Measurements from ENCODE around the gene TRIM17. TPM values are rescaled to one million over a fixed set of nuclear protein-coding genes. Genes with fewer than 3 reads are reported as not detected.

The TRIM17 gene
- total RNA-seq, 2 experiments from 2014 or later, result 1.5 to 1.6 TPM

GRCh38 chr1:228404107-228404720 lies 12.4 kb downstream of the TRIM17 start:
- H3K36me3 Mint-ChIP-seq, result peaks cover 39% of the 10 kb centered on the region
- H3K4me3 Mint-ChIP-seq, result peak overlapping the region; percentile 83
- H3K9me3 Mint-ChIP-seq, result no peaks in the 10 kb centered on the region
- intact Hi-C loops (cut with micrococcal nuclease), result loop anchor here (10.0 kb wide), 1 partner anchor 239 kb away; the partner anchor contains the start of gene IBA57
- ChIA-PET CTCF (interaction anchor here (1.5 to 2.9 kb wide), 2 partner anchors 60 to 190 kb away, joined by 3 to 9 read pairs; no protein-coding TSS in a partner anchor), POLR2A (interaction anchor here (0.8 to 4.0 kb wide), 5 partner anchors 34 to 303 kb away, joined by 3 to 33 read pairs (median 3); partner anchors contain the start of gene MRPL55)
- peaks cover 49% of the 10 kb centered on the region for H3K4me1 Mint-ChIP-seq (ENCODE audit: low read depth)
- peak; percentile 47 for DNase-seq
- H3K27ac Mint-ChIP-seq, result peak overlapping the region; percentile 77
- H3K27me3 Mint-ChIP-seq, result no peaks in the 10 kb centered on the region

DNA sequence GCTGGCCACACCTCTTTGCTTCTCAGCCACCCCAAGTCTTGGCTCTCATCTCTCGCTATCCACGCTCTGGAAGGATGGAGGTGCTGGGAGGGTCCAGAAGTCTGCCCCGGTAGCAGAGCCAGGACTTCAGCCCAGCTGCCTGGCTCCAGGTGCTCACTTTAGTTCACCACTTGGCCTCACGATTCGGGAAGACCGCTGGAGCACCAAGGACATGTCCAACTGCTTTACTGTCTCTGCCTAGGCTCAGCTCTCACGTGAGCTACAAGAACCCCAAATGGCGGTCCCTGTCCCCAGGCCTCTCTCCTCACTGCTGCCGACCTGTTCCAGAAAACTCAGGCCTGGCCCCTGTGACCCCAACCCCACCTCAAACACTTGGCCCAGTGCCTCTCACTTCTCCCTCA lies 13.4 kb downstream of the TRIM17 start:
- ChIA-PET POLR2A (interaction anchor here (0.8 to 4.0 kb wide), 2 partner anchors 61 to 302 kb away, joined by 3 to 18 read pairs; no protein-coding TSS in a partner anchor), CTCF (interaction anchor here (1.5 kb wide), 2 partner anchors 12 to 189 kb away, joined by 3 read pairs; no protein-coding TSS in a partner anchor)
- no peak for DNase-seq
- H3K36me3 Mint-ChIP-seq, result peaks cover 39% of the 10 kb centered on the region
- H3K4me1 Mint-ChIP-seq (ENCODE audit: low read depth), result peaks cover 47% of the 10 kb centered on the region
- peak overlapping the region; percentile 77 for H3K27ac Mint-ChIP-seq
- intact Hi-C loops (cut with micrococcal nuclease), result loop anchor here (10.0 kb wide), 1 partner anchor 238 kb away; the partner anchor contains the start of gene IBA57
- no peak overlapping the region for H3K4me3 Mint-ChIP-seq
- H3K27me3 Mint-ChIP-seq, result no peaks in the 10 kb centered on the region
- no peaks in the 10 kb centered on the region for H3K9me3 Mint-ChIP-seq

- no peaks in the 10 kb centered on the region for H3K27me3 Mint-ChIP-seq
- DNase-seq, result no peak
- ChIA-PET CTCF (interaction anchor here (1.1 to 1.5 kb wide), 3 partner anchors 13 to 189 kb away, joined by 3 read pairs; no protein-coding TSS in a partner anchor), POLR2A (no interaction called here)
- H3K4me1 Mint-ChIP-seq (ENCODE audit: low read depth), result peaks cover 48% of the 10 kb centered on the region
- H3K27ac Mint-ChIP-seq, result no peak overlapping the region
- H3K4me3 Mint-ChIP-seq, result no peak overlapping the region
- peaks cover 43% of the 10 kb centered on the region for H3K36me3 Mint-ChIP-seq
- no peaks in the 10 kb centered on the region for H3K9me3 Mint-ChIP-seq
- intact Hi-C loops (cut with micrococcal nuclease), result loop anchor here (10.0 kb wide), 1 partner anchor 238 kb away; the partner anchor contains the start of gene IBA57
Measured at GRCh38 chr1:228402641-228403025, 14.0 kb downstream of the TRIM17 start.

- Mint-ChIP-seq H3K27ac (no peak overlapping the region), H3K4me3 (no peak overlapping the region), H3K27me3 (no peaks in the 10 kb centered on the region), H3K9me3 (no peaks in the 10 kb centered on the region), H3K4me1 (ENCODE audit: low read depth) (peaks cover 50% of the 10 kb centered on the region), H3K36me3 (peaks cover 46% of the 10 kb centered on the region)
- DNase-seq, result no peak
- CTCF ChIA-PET, result interaction anchor here (1.1 to 1.5 kb wide), 2 partner anchors 13 to 22 kb away, joined by 3 read pairs; no protein-coding TSS in a partner anchor
- intact Hi-C loops (cut with micrococcal nuclease), result loop anchor here (10.0 kb wide), 1 partner anchor 237 kb away; the partner anchor contains the start of gene IBA57
- POLR2A ChIA-PET, result no interaction called here
Measured at GRCh38 chr1:228401782-228402640, 14.7 kb downstream of the TRIM17 start.

DNA sequence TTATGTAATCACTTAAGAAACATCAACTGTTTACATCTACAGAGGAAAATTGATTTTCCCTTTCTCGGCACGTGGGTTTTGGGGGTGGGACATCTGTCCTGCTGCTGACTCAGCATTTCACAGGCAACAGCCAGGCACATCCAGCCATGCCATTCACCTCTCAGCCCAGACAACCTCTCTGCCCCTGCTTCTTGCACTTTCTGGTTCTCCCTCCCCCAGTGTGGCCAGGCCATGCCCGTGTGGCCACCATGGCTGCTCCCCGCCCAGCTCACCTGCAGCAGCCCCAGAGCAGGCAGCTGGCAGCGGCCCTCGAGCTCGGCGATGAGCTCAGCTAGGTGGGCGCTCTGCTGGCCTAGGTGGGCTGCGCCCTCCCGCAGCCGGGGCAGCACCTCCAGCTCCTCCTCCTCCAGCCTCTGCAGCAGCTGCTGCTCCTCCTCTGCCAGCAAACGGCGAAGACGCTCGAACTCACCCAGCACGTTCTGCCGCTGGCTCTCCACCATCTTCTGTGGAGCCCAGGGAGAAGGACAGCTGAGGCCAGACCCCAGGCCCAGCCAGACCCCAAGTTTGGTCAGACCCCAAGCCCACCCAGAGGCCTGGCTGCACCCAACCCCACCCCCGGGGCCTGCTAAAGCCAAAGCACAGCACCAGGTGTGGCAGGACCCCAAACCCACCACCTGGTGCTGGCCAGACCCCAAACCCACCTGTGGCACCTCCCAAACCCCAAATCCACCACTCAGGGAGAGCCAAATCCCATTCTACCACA lies 15.8 kb downstream of the TRIM17 start:
- DNase-seq, result peak; percentile 9
- CTCF ChIA-PET, result no interaction called here
- H3K27me3 Mint-ChIP-seq, result no peaks in the 10 kb centered on the region
- no peak overlapping the region for H3K4me3 Mint-ChIP-seq
- intact Hi-C loops (cut with micrococcal nuclease), result loop anchor here (10.0 kb wide), 1 partner anchor 236 kb away; the partner anchor contains the start of gene IBA57
- peaks cover 47% of the 10 kb centered on the region for H3K36me3 Mint-ChIP-seq
- POLR2A ChIA-PET, result no interaction called here
- H3K9me3 Mint-ChIP-seq, result no peaks in the 10 kb centered on the region
- peaks cover 50% of the 10 kb centered on the region for H3K4me1 Mint-ChIP-seq (ENCODE audit: low read depth)
- peak overlapping the region; percentile 33 for H3K27ac Mint-ChIP-seq

DNA sequence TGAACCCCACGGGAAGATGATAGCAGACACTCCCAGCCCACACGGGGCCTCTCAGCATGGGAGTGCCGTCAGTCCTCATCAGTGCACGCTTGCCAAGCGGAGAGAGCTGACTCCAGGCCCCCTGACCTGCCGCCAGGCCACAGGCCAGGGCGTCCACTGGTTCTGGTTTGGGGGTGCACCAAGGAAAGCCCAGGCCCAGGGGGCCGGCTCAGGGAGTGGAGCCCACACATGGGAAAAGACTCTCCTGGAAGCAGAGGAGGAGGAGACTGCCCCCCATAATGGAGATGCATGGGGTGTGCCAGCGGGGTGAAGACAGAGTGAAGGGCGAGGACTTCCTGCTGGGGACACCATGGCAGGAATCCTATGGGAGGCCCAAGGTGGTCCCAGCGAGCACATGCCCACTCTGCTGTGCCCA lies 16.4 kb downstream of the TRIM17 start:
- Mint-ChIP-seq H3K36me3 (peaks cover 47% of the 10 kb centered on the region), H3K27me3 (no peaks in the 10 kb centered on the region), H3K9me3 (no peaks in the 10 kb centered on the region), H3K27ac (no peak overlapping the region), H3K4me1 (ENCODE audit: low read depth) (peaks cover 49% of the 10 kb centered on the region), H3K4me3 (no peak overlapping the region)
- POLR2A ChIA-PET, result no interaction called here
- intact Hi-C loops (cut with micrococcal nuclease), result loop anchor here (10.0 kb wide), 1 partner anchor 235 kb away; the partner anchor contains the start of gene IBA57
- CTCF ChIA-PET, result no interaction called here
- DNase-seq, result peak; percentile 6

DNA sequence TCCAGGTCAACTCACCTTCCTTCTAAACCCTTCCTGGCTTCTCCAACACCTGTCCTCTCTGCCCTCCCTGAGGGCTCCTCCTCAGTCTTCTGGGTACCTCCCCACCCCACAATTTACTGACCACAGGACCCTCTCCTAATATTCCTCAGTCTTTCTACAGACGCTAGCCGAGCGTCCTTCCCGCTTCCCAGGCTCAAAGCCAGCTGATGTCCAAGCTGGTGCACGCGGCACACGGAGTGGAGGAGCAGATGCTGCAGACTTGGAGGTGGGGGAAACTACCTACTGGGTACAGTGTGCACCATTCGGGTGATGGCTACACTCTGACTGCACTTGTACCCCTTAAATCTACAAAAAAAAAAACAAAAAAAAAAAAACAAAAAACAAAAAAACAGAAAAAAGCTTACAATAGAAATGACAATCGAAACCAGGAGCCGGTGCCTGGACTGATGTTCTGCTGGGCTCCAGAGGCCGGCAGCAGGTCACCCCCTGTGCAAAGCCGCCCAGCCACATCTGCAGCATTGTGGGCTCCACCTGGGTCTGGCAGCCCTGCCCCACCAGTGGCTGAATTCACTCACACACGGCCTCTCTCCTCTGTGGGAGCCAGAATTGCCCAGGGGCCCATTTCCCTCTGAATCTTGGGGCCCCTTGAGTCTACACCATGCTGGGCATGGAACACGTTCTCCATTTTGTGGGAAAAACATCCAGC lies 17.0 kb downstream of the TRIM17 start:
- ChIA-PET CTCF (no interaction called here), POLR2A (no interaction called here)
- Mint-ChIP-seq H3K4me3 (no peak overlapping the region), H3K27me3 (no peaks in the 10 kb centered on the region), H3K36me3 (peaks cover 43% of the 10 kb centered on the region), H3K9me3 (no peaks in the 10 kb centered on the region), H3K4me1 (ENCODE audit: low read depth) (peaks cover 44% of the 10 kb centered on the region), H3K27ac (no peak overlapping the region)
- DNase-seq, result no peak
- intact Hi-C loops (cut with micrococcal nuclease), result loop anchor here (10.0 kb wide), 1 partner anchor 235 kb away; the partner anchor contains the start of gene IBA57

DNA sequence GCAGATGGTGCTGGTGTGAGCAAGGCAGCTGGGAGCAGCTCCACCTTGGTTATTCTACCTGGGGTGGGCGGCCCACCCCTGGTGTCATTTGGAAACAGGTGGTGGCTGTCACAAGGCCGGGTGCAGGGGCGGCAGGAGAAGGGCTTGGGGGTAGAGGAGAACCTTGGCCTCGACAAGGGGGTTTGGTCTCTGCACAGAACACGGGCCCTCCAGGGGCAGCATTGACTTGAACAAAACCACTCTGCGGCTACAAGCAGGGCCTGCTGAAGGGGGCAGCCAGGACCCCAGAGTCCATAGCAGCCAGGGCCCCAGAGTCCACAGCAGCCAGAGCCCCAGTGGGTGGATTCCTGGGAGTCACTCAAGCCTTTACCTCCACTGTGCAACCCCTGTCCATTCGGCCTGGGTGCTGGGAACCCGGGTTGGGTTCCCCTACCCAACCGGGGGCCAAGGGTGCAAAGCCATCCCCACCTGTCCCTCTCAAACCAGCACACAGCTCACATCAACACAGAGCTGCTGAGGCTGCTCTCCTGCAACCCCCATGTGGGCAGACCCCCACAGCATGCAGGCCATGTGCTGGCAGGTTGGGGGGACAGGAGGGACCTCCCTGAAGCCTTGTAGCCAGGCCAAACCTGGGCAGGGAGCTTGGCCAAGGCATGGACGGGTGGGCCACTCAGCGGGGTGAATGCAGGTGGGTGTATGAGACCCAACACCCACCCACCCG lies 17.8 kb downstream of the TRIM17 start:
- Mint-ChIP-seq H3K27ac (no peak overlapping the region), H3K4me1 (ENCODE audit: low read depth) (peaks cover 36% of the 10 kb centered on the region), H3K4me3 (no peak overlapping the region), H3K36me3 (peaks cover 36% of the 10 kb centered on the region), H3K9me3 (no peaks in the 10 kb centered on the region), H3K27me3 (no peaks in the 10 kb centered on the region)
- POLR2A ChIA-PET, result no interaction called here
- peak; percentile 5 for DNase-seq
- intact Hi-C loops (cut with micrococcal nuclease), result no loop called here
- CTCF ChIA-PET, result no interaction called here

GRCh38 chr1:228397966-228398365 lies 18.7 kb downstream of the TRIM17 start:
- Mint-ChIP-seq H3K27me3 (no peaks in the 10 kb centered on the region), H3K27ac (no peak overlapping the region), H3K4me1 (ENCODE audit: low read depth) (peaks cover 26% of the 10 kb centered on the region), H3K9me3 (no peaks in the 10 kb centered on the region), H3K36me3 (peaks cover 31% of the 10 kb centered on the region), H3K4me3 (no peak overlapping the region)
- DNase-seq, result no peak
- intact Hi-C loops (cut with micrococcal nuclease), result no loop called here
- ChIA-PET POLR2A (interaction anchor here (1.2 kb wide), 1 partner anchor 8 kb away, joined by 3 read pairs; the partner anchor contains the start of gene TRIM11), CTCF (interaction anchor here (1.5 kb wide), 1 partner anchor 161 kb away, joined by 4 read pairs; no protein-coding TSS in a partner anchor)

GRCh38 chr1:228396770-228397662 lies 19.6 kb downstream of the TRIM17 start:
- H3K4me3 Mint-ChIP-seq, result no peak overlapping the region
- ChIA-PET CTCF (interaction anchor here (1.5 kb wide), 1 partner anchor 160 kb away, joined by 4 read pairs; no protein-coding TSS in a partner anchor), POLR2A (interaction anchor here (1.2 kb wide), 1 partner anchor 9 kb away, joined by 3 read pairs; the partner anchor contains the start of gene TRIM11)
- no peaks in the 10 kb centered on the region for H3K27me3 Mint-ChIP-seq
- H3K4me1 Mint-ChIP-seq (ENCODE audit: low read depth), result peaks cover 19% of the 10 kb centered on the region
- peaks cover 28% of the 10 kb centered on the region for H3K36me3 Mint-ChIP-seq
- DNase-seq, result no peak
- H3K9me3 Mint-ChIP-seq, result no peaks in the 10 kb centered on the region
- intact Hi-C loops (cut with micrococcal nuclease), result no loop called here
- no peak overlapping the region for H3K27ac Mint-ChIP-seq

All from activated CD4-positive, alpha-beta memory T cell treated with anti-CD3 and anti-CD28 coated beads for 36 hours (primary cell).